Pancreas (tissue), 10 donors: ENCODE data around the gene ATG9A. TPM values are rescaled to one million over a fixed set of nuclear protein-coding genes. Genes with fewer than 3 reads are reported as not detected.

Source experiments
- ATAC-seq, 4 donors: fragments of 200-7000 bp; cut with Tn5 transposase; one replicate each; pipeline versions ENCODE4 v1.8.0 to v1.9.1; 2020; ENCODE audit warnings: mild to moderate bottlenecking in 4 of 4, moderate library complexity in 4 of 4
- DNase-seq, 6 donors: peaks; one replicate each; pipeline ENCODE4 v3.0.0-alpha.2; 2020
- FAIRE-seq: peaks from 2 replicates; lab custom pipeline; 2012; peaks lifted over from hg19 to GRCh38; lab: Jason Lieb, UNC
- H3K27ac ChIP-seq, 4 donors: fragments of 200-600 bp; sonication (generic); 1 replicate in 3 of 4; 2 replicates in 1 of 4; pipeline versions ENCODE4 v1.5.0 to v1.8.0; 2020
- H3K27me3 ChIP-seq, 4 donors: fragments of 200-600 bp; one replicate each; pipeline ENCODE4 v1.8.0; 2021
- H3K36me3 ChIP-seq, 3 donors: fragments of 200-600 bp; sonication (generic) in 1 of 3; one replicate each; pipeline versions ENCODE4 v1.5.0 to v1.8.0; 2020 to 2021
- H3K4me1 ChIP-seq, 3 donors: fragments of 200-600 bp; one replicate each; pipeline ENCODE4 v1.8.0; 2021
- H3K4me3 ChIP-seq, 4 donors: fragments of 200-600 bp; sonication (generic) in 2 of 4; one replicate each; pipeline versions ENCODE4 v1.5.0 to v1.8.0; 2020 to 2021
- H3K9me3 ChIP-seq, 4 donors: fragments of 200-600 bp; one replicate each; pipeline ENCODE4 v1.8.0; 2021
- WGBS, 2 donors: extraction: QIAGEN DNeasy Blood & Tissue Kit; methylation state at CpG; one replicate each; pipeline ENCODE4 v1.1.7; 2013; 5-methylcytosine and 5-hydroxymethylcytosine counted together
- intact Hi-C, 3 donors: fragments of 100-400 bp; cut with DNase I; formaldehyde crosslinking; loops; one replicate each; pipeline versions ENCODE4 v1.11.1 to v1.14.2; 2022
- polyA plus RNA-seq, 2 donors: library from polyadenylated mRNA; stranded (reverse); fragments of 200-250 nt; gene quantifications; one replicate each; pipeline ENCODE4 v1.2.3, GENCODE V29; 2013
- total RNA-seq, 6 donors: library from RNA; stranded (reverse); fragmentation: NEBNext Ultra II Directional in 4 of 6; extraction: Animal tissue kit (Norgen Biotek cat#: 25700) in 4 of 6; gene quantifications; one replicate each; pipeline versions ENCODE4 v1.2.1 to v1.2.4, GENCODE V29; 2021 to 2023
- TF ChIP-seq, protein P1 (sequence below), 4 donors: fragments of 200-600 bp; sonication (generic) in 3 of 4; IDR thresholded peaks; one replicate each; pipeline versions ENCODE4 v1.5.0 to v1.8.0; 2021; ENCODE audit warnings: antibody characterized with exemption in 4 of 4
- donor health status: healthy with polysubstance abuse.
- donor health status: DM: no; HTN: no; CAD: no; lungs with moderate emphysema.
- donor health status: DM: no; HTN: no; CAD: no.
- donor health status: control.
- donor health status: control.
- donor health status: Bipolar disorder and iron deficiency.
- donor health status: DM: yes; HTN: yes; CAD: no.
- donor health status: DM: no; HTN: no; CAD: no.
- donor health status: DM: no; HTN: no; CAD: no.
- donor health status: DM: yes; HTN: yes; CAD: no.

Gene ATG9A
- total and polyA plus RNA-seq, 8 donors, result 12.1 to 25.5 (median 18.5) TPM

DNA sequence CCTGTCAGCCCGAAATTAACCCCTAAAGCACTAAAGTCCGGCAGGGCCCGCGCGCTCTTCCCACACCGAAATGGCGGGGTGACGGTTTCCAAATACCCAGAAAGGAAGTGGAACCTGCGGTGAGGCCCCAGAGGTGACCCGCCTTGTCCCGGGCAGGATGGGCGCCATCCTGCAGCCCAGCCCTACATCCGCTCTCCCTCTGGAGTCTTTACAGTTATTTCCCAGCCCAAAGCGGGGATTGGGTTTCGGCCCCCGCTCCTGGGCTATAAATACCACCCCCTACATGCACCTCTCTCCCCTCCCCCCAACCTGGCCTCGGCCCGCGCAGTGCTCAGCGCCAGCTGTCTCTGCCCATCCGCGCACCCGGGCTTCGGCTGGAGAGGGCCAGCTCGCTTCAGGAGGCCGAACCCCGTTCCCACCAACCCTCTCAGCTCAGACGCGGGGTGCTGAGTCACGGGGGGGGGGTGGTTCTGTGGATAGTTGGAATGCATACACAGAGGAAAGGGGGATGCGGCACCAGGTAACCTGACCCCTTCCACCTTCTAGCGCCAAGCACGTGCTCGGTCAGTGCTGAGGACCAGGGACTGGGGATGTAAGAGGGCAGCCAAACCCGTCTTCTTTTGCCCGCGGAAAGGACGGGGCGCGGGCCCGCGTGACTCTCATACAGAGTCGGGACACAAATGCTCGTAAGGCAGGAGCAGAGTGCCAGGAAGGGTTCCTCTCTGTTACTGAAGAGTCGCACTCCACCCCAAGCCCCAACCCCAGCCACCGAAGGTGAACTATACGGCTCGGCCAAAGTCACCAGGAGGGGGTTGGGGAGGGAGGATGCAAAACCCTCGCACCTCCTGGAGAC, 23.7 kb upstream of the ATG9A start, which contains the start of gene TUBA4B:
Gene TUBA4B, plus strand, starts transcription at position 344 of the 853 bp plus-strand sequence. Its CDS starts 165 bp downstream, at position 509.
- peak within 1 kb of the TSS; percentile 73 to 89 (median 78) for H3K27ac ChIP-seq
- H3K36me3 ChIP-seq, result peaks cover 0 to 5% (median 0%) of the 10 kb centered on the region in 3 donors
- TF ChIP-seq, protein P1, sequence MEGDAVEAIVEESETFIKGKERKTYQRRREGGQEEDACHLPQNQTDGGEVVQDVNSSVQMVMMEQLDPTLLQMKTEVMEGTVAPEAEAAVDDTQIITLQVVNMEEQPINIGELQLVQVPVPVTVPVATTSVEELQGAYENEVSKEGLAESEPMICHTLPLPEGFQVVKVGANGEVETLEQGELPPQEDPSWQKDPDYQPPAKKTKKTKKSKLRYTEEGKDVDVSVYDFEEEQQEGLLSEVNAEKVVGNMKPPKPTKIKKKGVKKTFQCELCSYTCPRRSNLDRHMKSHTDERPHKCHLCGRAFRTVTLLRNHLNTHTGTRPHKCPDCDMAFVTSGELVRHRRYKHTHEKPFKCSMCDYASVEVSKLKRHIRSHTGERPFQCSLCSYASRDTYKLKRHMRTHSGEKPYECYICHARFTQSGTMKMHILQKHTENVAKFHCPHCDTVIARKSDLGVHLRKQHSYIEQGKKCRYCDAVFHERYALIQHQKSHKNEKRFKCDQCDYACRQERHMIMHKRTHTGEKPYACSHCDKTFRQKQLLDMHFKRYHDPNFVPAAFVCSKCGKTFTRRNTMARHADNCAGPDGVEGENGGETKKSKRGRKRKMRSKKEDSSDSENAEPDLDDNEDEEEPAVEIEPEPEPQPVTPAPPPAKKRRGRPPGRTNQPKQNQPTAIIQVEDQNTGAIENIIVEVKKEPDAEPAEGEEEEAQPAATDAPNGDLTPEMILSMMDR (IDR thresholded peaks at IDR 0.05), result no peak
- no peak for FAIRE-seq
- no peaks in the 10 kb centered on the region for H3K9me3 ChIP-seq
- peak within 1 kb of the TSS; percentile 58 to 82 (median 64) for H3K4me3 ChIP-seq
- H3K4me1 ChIP-seq, result peaks cover 26 to 51% (median 32%) of the 10 kb centered on the region in 3 donors
- WGBS, 2 donors, result 3% methylated on average over 49 of the region's 49 CpGs
- no peaks in the 10 kb centered on the region for H3K27me3 ChIP-seq
- peak; percentile 13 to 24 (median 18) for ATAC-seq
- DNase-seq, result peak in 4 of 6 donors; percentile 52 to 76 (median 65)
- intact Hi-C loops, result no loop called here

- Histone ChIP-seq H3K27ac (peak overlapping the region; percentile 13 to 89 (median 68)), H3K27me3 (no peaks in the 10 kb centered on the region), H3K4me3 (peak overlapping the region; percentile 58 to 82 (median 64)), H3K4me1 (peaks cover 26 to 52% (median 32%) of the 10 kb centered on the region in 3 donors), H3K36me3 (peaks cover 0 to 5% (median 0%) of the 10 kb centered on the region in 3 donors), H3K9me3 (no peaks in the 10 kb centered on the region)
- intact Hi-C loops, result no loop called here
- 14 to 16% methylated on average over 9 of the region's 9 CpGs for WGBS, 2 donors
- TF ChIP-seq, protein P1 (IDR thresholded peaks at IDR 0.05), result no peak
- FAIRE-seq (no peak), DNase-seq (no peak), ATAC-seq (no peak)
Measured at GRCh38 chr2:219252570-219252899, 23.1 kb upstream of the ATG9A start.

- TF ChIP-seq, protein P1 (IDR thresholded peaks at IDR 0.05), result no peak
- Histone ChIP-seq H3K36me3 (peaks cover 0 to 5% (median 0%) of the 10 kb centered on the region in 3 donors), H3K4me1 (peaks cover 26 to 56% (median 32%) of the 10 kb centered on the region in 3 donors), H3K4me3 (peak overlapping the region in 2 of 4 donors; percentile 58 to 82), H3K27me3 (no peaks in the 10 kb centered on the region), H3K9me3 (no peaks in the 10 kb centered on the region), H3K27ac (peak overlapping the region in 3 of 4 donors; percentile 26 to 89 (median 80))
- ATAC-seq (no peak), FAIRE-seq (no peak), DNase-seq (peak in 1 of 6 donors; percentile 50)
- intact Hi-C loops, result no loop called here
- WGBS, 2 donors, result 50 to 52% methylated on average over 5 of the region's 5 CpGs
Measured at GRCh38 chr2:219252084-219252483, 22.6 kb upstream of the ATG9A start.

- Histone ChIP-seq H3K9me3 (no peaks in the 10 kb centered on the region), H3K27me3 (no peaks in the 10 kb centered on the region), H3K4me3 (peak overlapping the region in 1 of 4 donors; percentile 58), H3K27ac (peak overlapping the region in 3 of 4 donors; percentile 26 to 89 (median 80)), H3K36me3 (peaks cover 0 to 5% (median 0%) of the 10 kb centered on the region in 3 donors), H3K4me1 (peaks cover 26 to 59% (median 32%) of the 10 kb centered on the region in 3 donors)
- 89% methylated on average over 6 of the region's 6 CpGs for WGBS, 2 donors
- DNase-seq (no peak), FAIRE-seq (no peak), ATAC-seq (no peak)
- TF ChIP-seq, protein P1 (IDR thresholded peaks at IDR 0.05), result no peak
- intact Hi-C loops, result no loop called here
Measured at GRCh38 chr2:219251656-219252055, 22.2 kb upstream of the ATG9A start.
